Panc1 (cell line): ENCODE measurements around the gene HSPA5.

ENCODE experiments used
- CTCF ChIP-seq: fragments of 450-650 bp; IDR thresholded peaks from 2 replicates; pipeline ENCODE4 v1.5.1; 2017; ENCODE audit warnings: mild to moderate bottlenecking
- POLR2AphosphoS5 ChIP-seq: IDR thresholded peaks from 2 replicates; pipeline ENCODE4 v1.6.1; 2012; ENCODE audit warnings: mild to moderate bottlenecking, low read depth, low read length, moderate library complexity
- SIN3A ChIP-seq: IDR thresholded peaks from 2 replicates; pipeline ENCODE4 v1.6.1; 2012; ENCODE audit warnings: low read depth, mild to moderate bottlenecking, low read length, moderate library complexity, borderline replicate concordance; ENCODE audit not compliant: insufficient read depth

GRCh38 chr9:125276771-125277170 is 35.6 kb upstream of the HSPA5 start:
- TF ChIP-seq CTCF, result no peak
- no peak for TF ChIP-seq POLR2AphosphoS5
- no peak for TF ChIP-seq SIN3A
